ENCODE data around the gene NUAK2. TPM values are rescaled to one million over a fixed set of nuclear protein-coding genes. Genes with fewer than 3 reads are reported as not detected.
"Not testable (repeated sequence)": the region's sequence is repeated elsewhere in the genome, so short reads cannot be mapped to it uniquely, and the experiment has no call there.

Gene NUAK2
- total RNA-seq, 1 donor from 2014 or later = 3.3 TPM

DNA sequence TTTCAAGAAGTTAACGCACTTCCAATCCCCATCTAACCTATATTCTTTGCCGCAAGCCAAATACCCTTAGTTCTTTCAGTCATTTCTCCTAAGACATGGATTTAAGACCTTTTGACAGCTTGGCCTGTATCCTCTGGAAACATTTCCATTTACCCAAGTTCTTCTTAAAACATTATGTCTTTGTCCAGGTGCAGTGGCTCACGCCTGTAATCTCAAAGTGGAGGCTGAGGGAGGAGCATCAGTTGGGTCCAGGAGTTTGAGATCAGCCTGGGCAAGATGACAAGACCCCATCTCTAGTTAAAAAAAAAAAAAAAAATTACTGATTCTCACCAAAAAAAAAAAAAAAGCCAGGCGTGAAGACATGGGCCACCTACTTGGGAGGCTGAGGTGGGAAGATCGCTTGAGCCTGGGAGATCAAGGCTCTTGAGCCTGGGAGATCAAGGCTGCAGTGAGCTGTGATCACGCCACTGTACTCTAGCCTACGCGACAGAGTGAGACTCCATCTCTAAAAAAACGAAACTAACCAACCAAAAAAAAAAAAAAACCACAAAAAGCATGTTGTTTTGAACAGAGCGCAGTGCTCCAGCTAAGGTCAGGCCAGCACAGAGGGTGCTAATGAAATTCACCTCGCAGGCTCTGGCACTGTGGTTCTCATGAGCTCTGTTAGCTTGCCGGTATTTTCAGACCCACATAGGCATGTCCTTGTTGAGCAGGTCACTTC, 36.0 kb downstream of the NUAK2 start:
- Mint-ChIP-seq H3K36me3 (ENCODE audit: low read depth) (no peaks in the 10 kb centered on the region), H3K9me3 (ENCODE audit: low read depth) (no peaks in the 10 kb centered on the region), H3K27me3 (ENCODE audit: low read depth) (no peaks in the 10 kb centered on the region), H3K4me3 (ENCODE audit: unreplicated experiment) (peak overlapping the region; percentile 16), H3K27ac (ENCODE audit: unreplicated experiment) (peak overlapping the region; percentile 86), H3K4me1 (ENCODE audit: low read depth) (peaks cover 57% of the 10 kb centered on the region)
- no peak for DNase-seq (ENCODE audit: low spot score)
- TF ChIP-seq, protein P1, sequence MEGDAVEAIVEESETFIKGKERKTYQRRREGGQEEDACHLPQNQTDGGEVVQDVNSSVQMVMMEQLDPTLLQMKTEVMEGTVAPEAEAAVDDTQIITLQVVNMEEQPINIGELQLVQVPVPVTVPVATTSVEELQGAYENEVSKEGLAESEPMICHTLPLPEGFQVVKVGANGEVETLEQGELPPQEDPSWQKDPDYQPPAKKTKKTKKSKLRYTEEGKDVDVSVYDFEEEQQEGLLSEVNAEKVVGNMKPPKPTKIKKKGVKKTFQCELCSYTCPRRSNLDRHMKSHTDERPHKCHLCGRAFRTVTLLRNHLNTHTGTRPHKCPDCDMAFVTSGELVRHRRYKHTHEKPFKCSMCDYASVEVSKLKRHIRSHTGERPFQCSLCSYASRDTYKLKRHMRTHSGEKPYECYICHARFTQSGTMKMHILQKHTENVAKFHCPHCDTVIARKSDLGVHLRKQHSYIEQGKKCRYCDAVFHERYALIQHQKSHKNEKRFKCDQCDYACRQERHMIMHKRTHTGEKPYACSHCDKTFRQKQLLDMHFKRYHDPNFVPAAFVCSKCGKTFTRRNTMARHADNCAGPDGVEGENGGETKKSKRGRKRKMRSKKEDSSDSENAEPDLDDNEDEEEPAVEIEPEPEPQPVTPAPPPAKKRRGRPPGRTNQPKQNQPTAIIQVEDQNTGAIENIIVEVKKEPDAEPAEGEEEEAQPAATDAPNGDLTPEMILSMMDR (IDR thresholded peaks at IDR 0.05) = no peak

DNA sequence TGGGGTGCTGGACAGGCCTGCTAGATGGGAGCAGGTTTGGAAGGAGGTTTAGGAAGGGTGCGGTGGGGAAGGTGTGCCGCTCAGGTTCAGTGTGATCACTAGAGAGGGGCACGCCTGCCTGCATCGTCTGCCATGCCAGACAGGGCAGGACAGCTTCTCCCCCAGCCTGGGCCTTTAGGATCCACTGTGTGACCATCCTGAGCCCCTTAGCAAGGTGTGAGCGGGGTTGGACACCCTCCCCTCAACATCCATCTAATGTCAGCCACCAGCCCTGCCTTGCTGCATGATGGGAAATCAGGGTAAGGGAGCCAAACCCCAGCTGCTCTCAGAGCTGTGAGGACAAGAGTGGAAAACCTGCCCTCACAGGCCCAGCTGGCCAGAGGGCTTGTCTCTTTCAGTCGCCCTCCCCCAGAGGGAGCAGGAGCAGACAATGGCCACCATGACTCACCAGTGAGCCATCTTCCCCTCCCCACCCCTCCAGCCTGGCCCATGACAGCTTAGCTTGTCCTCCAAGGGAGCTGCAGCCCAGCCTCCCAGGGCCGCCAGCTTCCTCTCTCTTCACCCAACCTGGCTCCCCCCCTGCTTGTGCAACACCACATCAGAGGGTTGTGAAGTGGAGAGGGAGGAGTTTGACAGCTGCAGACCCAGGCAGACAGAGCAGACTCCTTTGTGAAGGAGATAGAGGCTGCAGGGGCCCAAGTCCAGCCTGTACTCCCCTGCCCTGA, 37.0 kb downstream of the NUAK2 start:
- DNase-seq (ENCODE audit: low spot score) = no peak
- Mint-ChIP-seq H3K4me1 (ENCODE audit: low read depth) (peaks cover 57% of the 10 kb centered on the region), H3K36me3 (ENCODE audit: low read depth) (no peaks in the 10 kb centered on the region), H3K27me3 (ENCODE audit: low read depth) (no peaks in the 10 kb centered on the region), H3K9me3 (ENCODE audit: low read depth) (no peaks in the 10 kb centered on the region), H3K4me3 (ENCODE audit: unreplicated experiment) (no peak overlapping the region), H3K27ac (ENCODE audit: unreplicated experiment) (peak overlapping the region; percentile 86)
- TF ChIP-seq, protein P1 (IDR thresholded peaks at IDR 0.05) = peak; percentile 47

- H3K4me3 Mint-ChIP-seq (ENCODE audit: unreplicated experiment) = no peak overlapping the region
- H3K9me3 Mint-ChIP-seq (ENCODE audit: low read depth) = no peaks in the 10 kb centered on the region
- H3K4me1 Mint-ChIP-seq (ENCODE audit: low read depth) = peaks cover 56% of the 10 kb centered on the region
- TF ChIP-seq, protein P1 (IDR thresholded peaks at IDR 0.05) = no peak
- no peaks in the 10 kb centered on the region for H3K36me3 Mint-ChIP-seq (ENCODE audit: low read depth)
- no peaks in the 10 kb centered on the region for H3K27me3 Mint-ChIP-seq (ENCODE audit: low read depth)
- no peak overlapping the region for H3K27ac Mint-ChIP-seq (ENCODE audit: unreplicated experiment)
- no peak for DNase-seq (ENCODE audit: low spot score)
These were observed 38.0 kb downstream of the NUAK2 start for GRCh38 chr1:205283270-205284147.

GRCh38 chr1:205280666-205281395, 40.7 kb downstream of the NUAK2 start:
- not testable (repeated sequence) for DNase-seq (ENCODE audit: low spot score); H3K27ac Mint-ChIP-seq (ENCODE audit: unreplicated experiment); H3K4me3 Mint-ChIP-seq (ENCODE audit: unreplicated experiment); H3K9me3 Mint-ChIP-seq (ENCODE audit: low read depth); H3K27me3 Mint-ChIP-seq (ENCODE audit: low read depth); H3K36me3 Mint-ChIP-seq (ENCODE audit: low read depth)
- H3K4me1 Mint-ChIP-seq (ENCODE audit: low read depth) = peaks cover 30% of the 10 kb centered on the region

- H3K36me3 Mint-ChIP-seq (ENCODE audit: low read depth) = no peaks in the 10 kb centered on the region
- H3K27ac Mint-ChIP-seq (ENCODE audit: unreplicated experiment) = no peak overlapping the region
- TF ChIP-seq, protein P1 (IDR thresholded peaks at IDR 0.05) = no peak
- no peak overlapping the region for H3K4me3 Mint-ChIP-seq (ENCODE audit: unreplicated experiment)
- peaks cover 21% of the 10 kb centered on the region for H3K4me1 Mint-ChIP-seq (ENCODE audit: low read depth)
- H3K27me3 Mint-ChIP-seq (ENCODE audit: low read depth) = no peaks in the 10 kb centered on the region
- no peak for DNase-seq (ENCODE audit: low spot score)
- H3K9me3 Mint-ChIP-seq (ENCODE audit: low read depth) = no peaks in the 10 kb centered on the region
These were observed 41.6 kb downstream of the NUAK2 start for GRCh38 chr1:205279986-205280385.

Data from chondrocyte (in vitro differentiated cells).